CD4-positive, alpha-beta T cell treated with Interleukin-21 for 1 hour (primary cell): ENCODE data around the gene SYCP2.
A peak's percentile ranks its signal among the peaks of the same experiment; 100 is the strongest.
"Not testable (repeated sequence)": the region's sequence is repeated elsewhere in the genome, so short reads cannot be mapped to it uniquely, and the experiment has no call there.

Experiments used
- DNase-seq: peaks from one replicate; pipeline ENCODE4 v3.0.0-alpha.2; 2020

The SYCP2 gene

GRCh38 chr20:59891581-59891980 lies 41.9 kb downstream of the SYCP2 start:
- no peak for DNase-seq

- DNase-seq, result not testable (repeated sequence)
Observed at GRCh38 chr20:59890035-59890434, 43.4 kb downstream of the SYCP2 start.

- DNase-seq, result no peak
Observed at GRCh38 chr20:59888050-59888449, 45.4 kb downstream of the SYCP2 start.

GRCh38 chr20:59884494-59884893 lies 48.9 kb downstream of the SYCP2 start:
- DNase-seq, result no peak

GRCh38 chr20:59880198-59880597 lies 53.2 kb downstream of the SYCP2 start:
- no peak for DNase-seq

GRCh38 chr20:59873409-59873808 lies 60.0 kb downstream of the SYCP2 start:
- no peak for DNase-seq

- no peak for DNase-seq
Observed at GRCh38 chr20:59871096-59871495, 62.3 kb downstream of the SYCP2 start.

GRCh38 chr20:59866338-59866737 lies 67.1 kb downstream of the SYCP2 start:
- DNase-seq, result no peak

GRCh38 chr20:59864726-59865125 lies 68.7 kb downstream of the SYCP2 start:
- DNase-seq, result no peak

- no peak for DNase-seq
Observed at GRCh38 chr20:59863058-59863457, 70.4 kb downstream of the SYCP2 start.

GRCh38 chr20:59861401-59861800 lies 72.0 kb downstream of the SYCP2 start:
- DNase-seq, result no peak

GRCh38 chr20:59858425-59858824 lies 75.0 kb downstream of the SYCP2 start:
- no peak for DNase-seq

- no peak for DNase-seq
Observed at GRCh38 chr20:59857966-59858365, 75.5 kb downstream of the SYCP2 start.

GRCh38 chr20:59856941-59857340 lies 76.5 kb downstream of the SYCP2 start:
- not testable (repeated sequence) for DNase-seq

- DNase-seq, result not testable (repeated sequence)
Observed at GRCh38 chr20:59856526-59856925, 76.9 kb downstream of the SYCP2 start.

- peak; percentile 4 for DNase-seq
Observed at GRCh38 chr20:59850018-59850641, 83.3 kb downstream of the SYCP2 start.

GRCh38 chr20:59848182-59848581 lies 85.3 kb downstream of the SYCP2 start:
- no peak for DNase-seq

GRCh38 chr20:59845472-59845871 lies 88.0 kb downstream of the SYCP2 start:
- no peak for DNase-seq

- no peak for DNase-seq
Observed at GRCh38 chr20:59839400-59839799, 94.0 kb downstream of the SYCP2 start.

GRCh38 chr20:59837623-59838394 lies 95.6 kb downstream of the SYCP2 start:
- no peak for DNase-seq

- DNase-seq, result no peak
Observed at GRCh38 chr20:59836767-59837166, 96.7 kb downstream of the SYCP2 start.

- DNase-seq, result no peak
Observed at GRCh38 chr20:59835448-59836395, 97.7 kb downstream of the SYCP2 start.

- DNase-seq, result no peak
Observed at GRCh38 chr20:59835057-59835447, 98.4 kb downstream of the SYCP2 start.
